BJ (cell line): ENCODE results near the gene FN1. TPM values are rescaled to one million over a fixed set of nuclear protein-coding genes. Genes with fewer than 3 reads are reported as not detected.

Experiments
- CTCF ChIA-PET: fragments of 350-600 bp; formaldehyde crosslinking; extraction: SDS; loops from one replicate; lab custom pipeline; 2021; ENCODE audit warnings: antibody characterized with exemption, inconsistent platforms; lab: Yijun Ruan, JAX
- POLR2A ChIA-PET: fragments of 300-600 bp; sonication (Branson Sonifier 250); formaldehyde crosslinking; extraction: SDS; loops from one replicate; lab custom pipeline; 2021; ENCODE audit warnings: antibody characterized with exemption; lab: Charles Lee
- DNase-seq: peaks from one replicate; pipeline ENCODE4 v3.0.0-alpha.2; 2011; ENCODE audit warnings: low read depth
- H3K27me3 ChIP-seq: 2 replicates; pipeline ENCODE4 v1.6.0; 2011; ENCODE audit warnings: low read length; ENCODE audit not compliant: control insufficient read depth, insufficient read depth
- H3K36me3 ChIP-seq: 2 replicates; pipeline ENCODE4 v1.5.1; 2011; ENCODE audit warnings: low read length; ENCODE audit not compliant: control insufficient read depth, insufficient read depth
- H3K4me3 ChIP-seq: 2 replicates; pipeline ENCODE4 v1.5.1; 2011; ENCODE audit warnings: low read depth, mild to moderate bottlenecking, control low read depth, low read length
- polyA plus RNA-seq: library from polyadenylated mRNA; depleted of rRNA; stranded (reverse); fragments of >200 nt; gene quantifications from 2 replicates; pipeline ENCODE4 v1.2.3, GENCODE V29; 2011
- TF ChIP-seq, protein P1 (sequence below): IDR thresholded peaks from 2 replicates; pipeline ENCODE4 v1.5.1; 2011; ENCODE audit warnings: low read depth, mild to moderate bottlenecking, control low read depth, inconsistent platforms, low read length, moderate library complexity; ENCODE audit not compliant: insufficient read depth

FN1 gene
- polyA plus RNA-seq, 1 experiment = 5,814 TPM

DNA sequence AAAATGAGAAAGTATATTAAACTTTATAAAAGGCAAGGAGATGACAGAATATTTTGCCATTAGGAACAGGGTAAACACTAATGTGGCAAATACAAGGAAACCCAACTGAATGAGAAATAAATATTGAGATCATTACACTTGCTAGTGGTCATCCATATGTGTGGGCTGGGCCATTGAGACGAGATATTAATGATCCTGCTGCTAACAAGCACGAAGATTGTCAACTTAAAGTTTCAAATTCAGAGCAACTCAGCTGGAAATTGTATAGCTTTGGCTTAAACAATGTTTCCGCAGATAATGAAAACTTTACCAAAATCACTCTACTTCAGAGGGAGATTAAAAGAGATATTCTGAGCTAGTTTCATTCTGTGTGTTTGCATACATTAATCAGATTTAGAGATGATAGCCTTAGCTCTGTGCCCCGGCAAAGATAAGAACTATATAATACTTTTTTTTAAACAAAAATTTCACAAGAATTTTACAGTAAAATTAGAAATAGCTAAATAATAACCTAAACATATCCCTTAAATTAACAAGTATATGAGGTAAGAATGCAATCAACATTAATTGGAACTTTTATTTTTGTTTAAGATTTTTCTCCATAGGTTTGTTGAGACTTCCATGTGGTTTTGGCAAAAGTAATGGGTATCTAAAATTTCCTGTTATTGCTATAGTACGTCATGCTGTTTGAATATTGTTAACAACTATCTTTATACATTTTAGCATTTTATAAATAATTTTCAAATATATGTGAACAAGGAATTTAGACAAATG, 40.0 kb downstream of the FN1 start:
- POLR2A ChIA-PET = no interaction called here
- no peak for DNase-seq
- H3K36me3 ChIP-seq = peaks cover 27% of the 10 kb centered on the region
- CTCF ChIA-PET = interaction anchor here (1.9 kb wide), 1 partner anchor 535 kb away, joined by 5 read pairs; no protein-coding TSS in a partner anchor
- TF ChIP-seq, protein P1, sequence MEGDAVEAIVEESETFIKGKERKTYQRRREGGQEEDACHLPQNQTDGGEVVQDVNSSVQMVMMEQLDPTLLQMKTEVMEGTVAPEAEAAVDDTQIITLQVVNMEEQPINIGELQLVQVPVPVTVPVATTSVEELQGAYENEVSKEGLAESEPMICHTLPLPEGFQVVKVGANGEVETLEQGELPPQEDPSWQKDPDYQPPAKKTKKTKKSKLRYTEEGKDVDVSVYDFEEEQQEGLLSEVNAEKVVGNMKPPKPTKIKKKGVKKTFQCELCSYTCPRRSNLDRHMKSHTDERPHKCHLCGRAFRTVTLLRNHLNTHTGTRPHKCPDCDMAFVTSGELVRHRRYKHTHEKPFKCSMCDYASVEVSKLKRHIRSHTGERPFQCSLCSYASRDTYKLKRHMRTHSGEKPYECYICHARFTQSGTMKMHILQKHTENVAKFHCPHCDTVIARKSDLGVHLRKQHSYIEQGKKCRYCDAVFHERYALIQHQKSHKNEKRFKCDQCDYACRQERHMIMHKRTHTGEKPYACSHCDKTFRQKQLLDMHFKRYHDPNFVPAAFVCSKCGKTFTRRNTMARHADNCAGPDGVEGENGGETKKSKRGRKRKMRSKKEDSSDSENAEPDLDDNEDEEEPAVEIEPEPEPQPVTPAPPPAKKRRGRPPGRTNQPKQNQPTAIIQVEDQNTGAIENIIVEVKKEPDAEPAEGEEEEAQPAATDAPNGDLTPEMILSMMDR = no peak
- no peak overlapping the region for H3K4me3 ChIP-seq
- no peaks in the 10 kb centered on the region for H3K27me3 ChIP-seq

DNA sequence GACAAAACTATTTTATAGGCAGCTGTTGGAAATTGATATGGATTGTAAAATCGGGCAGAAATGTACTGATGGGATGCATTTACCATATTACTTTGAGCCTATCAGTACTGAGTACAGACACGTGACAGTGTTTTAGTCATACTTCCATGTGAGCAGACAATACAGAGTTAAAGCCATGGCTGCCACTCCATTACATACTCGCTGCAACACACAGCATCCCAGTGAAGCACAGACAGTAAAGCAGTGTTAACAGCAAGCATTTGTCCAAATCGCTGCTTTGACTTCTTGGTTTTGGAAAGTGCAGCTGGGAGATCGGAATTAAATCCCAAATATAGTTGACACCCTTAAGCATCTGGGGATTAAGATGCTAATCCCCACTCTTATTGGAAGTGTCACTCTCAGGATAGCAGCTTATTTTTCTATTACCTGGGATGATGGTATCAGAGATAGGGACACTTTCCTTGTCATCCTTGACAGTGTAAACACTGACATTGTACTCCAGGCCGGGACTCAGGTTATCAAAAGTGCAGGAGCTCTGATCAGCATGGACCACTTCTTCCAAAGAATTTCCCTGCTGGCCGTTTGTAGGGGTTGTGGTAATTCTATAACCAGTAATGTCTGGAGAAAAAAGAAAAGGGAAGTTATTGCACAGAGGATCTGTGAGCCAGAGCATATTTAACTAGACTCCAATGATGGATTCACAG, 41.6 kb downstream of the FN1 start:
- TF ChIP-seq, protein P1 = no peak
- CTCF ChIA-PET = interaction anchor here (1.6 kb wide), 1 partner anchor 436 kb away, joined by 3 read pairs; no protein-coding TSS in a partner anchor
- POLR2A ChIA-PET = no interaction called here
- Histone ChIP-seq H3K36me3 (peaks cover 35% of the 10 kb centered on the region), H3K4me3 (no peak overlapping the region), H3K27me3 (no peaks in the 10 kb centered on the region)
- no peak for DNase-seq

DNA sequence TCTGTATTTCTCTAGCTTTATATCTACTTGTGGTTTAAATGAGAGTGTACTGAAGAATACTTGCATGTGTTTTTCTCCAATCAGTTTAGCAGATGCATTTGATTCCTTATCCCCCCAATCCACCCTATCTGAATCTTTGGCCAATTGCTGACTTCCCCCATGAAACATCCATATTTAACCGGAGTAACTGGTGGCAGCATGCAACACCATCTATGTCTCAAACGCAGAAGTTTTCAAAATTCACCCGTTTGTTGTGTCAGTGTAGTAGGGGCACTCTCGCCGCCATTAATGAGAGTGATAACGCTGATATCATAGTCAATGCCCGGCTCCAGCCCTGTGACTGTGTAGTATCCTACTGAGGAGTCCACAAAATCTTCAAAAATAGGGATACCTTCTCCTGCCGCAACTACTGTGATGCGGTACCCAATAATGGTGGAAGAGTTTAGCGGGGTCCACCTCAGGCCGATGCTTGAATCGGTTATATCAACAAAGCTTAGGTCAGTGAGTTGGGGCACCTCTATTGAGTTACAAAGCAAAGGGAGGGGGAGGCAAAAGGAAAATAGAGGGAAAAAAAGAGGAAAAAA, 43.1 kb downstream of the FN1 start:
- Histone ChIP-seq H3K4me3 (no peak overlapping the region), H3K27me3 (no peaks in the 10 kb centered on the region), H3K36me3 (peaks cover 39% of the 10 kb centered on the region)
- ChIA-PET POLR2A (no interaction called here), CTCF (no interaction called here)
- TF ChIP-seq, protein P1 = no peak
- no peak for DNase-seq

DNA sequence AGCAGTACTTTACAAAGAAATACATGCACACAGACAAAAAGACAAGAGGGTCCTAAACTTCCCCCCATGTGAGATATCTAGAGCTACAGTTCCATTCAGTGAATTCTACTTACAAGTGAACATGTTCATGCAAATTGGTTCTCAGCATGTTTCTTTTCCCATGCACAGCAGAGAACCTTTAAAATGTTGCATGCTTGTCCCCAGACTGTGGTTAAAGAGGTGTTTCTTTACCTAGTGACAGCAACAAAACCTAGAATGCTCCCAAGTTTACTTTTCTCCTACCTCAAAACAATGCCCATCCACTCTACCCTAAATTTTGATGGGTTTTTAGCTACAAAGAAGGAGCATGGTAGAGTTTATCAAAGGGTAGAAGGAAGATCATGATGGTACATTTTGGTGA, 43.7 kb downstream of the FN1 start:
- no peak for DNase-seq
- ChIA-PET POLR2A (no interaction called here), CTCF (no interaction called here)
- Histone ChIP-seq H3K27me3 (no peaks in the 10 kb centered on the region), H3K36me3 (peaks cover 37% of the 10 kb centered on the region), H3K4me3 (no peak overlapping the region)
- TF ChIP-seq, protein P1 = no peak

DNA sequence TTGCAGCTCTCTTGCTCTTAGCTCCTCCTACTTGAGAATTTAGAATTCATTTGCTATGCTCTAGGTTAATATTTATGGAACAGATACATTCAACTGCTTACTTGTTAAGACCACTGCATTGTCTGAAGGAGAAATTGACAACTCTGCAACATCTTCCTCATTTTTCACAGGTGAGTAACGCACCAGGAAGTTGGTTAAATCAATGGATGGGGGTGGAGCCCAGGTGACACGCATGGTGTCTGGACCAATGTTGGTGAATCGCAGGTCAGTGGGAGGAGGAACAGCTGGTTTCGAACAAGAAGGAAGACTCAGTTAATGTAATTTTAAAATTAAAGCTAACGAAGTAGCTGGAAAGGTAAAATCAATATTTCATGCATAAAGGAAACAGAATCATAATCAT, 44.3 kb downstream of the FN1 start:
- TF ChIP-seq, protein P1 = no peak
- Histone ChIP-seq H3K27me3 (no peaks in the 10 kb centered on the region), H3K36me3 (peaks cover 39% of the 10 kb centered on the region), H3K4me3 (no peak overlapping the region)
- ChIA-PET POLR2A (interaction anchor here (0.6 kb wide), 1 partner anchor 45 kb away, joined by 4 read pairs; no protein-coding TSS in a partner anchor), CTCF (interaction anchor here (1.2 kb wide), 2 partner anchors 13 to 528 kb away, joined by 3 read pairs; no protein-coding TSS in a partner anchor)
- no peak for DNase-seq
